WI38 (cell line): ENCODE results near the gene TCEA2.

Experiments used
- H3K4me3 ChIP-seq: 2 replicates; pipeline ENCODE4 v1.5.1; 2011; ENCODE audit warnings: low read depth, mild to moderate bottlenecking, control low read depth, low read length
- TF ChIP-seq, protein P1 (sequence below): IDR thresholded peaks from 2 replicates; pipeline ENCODE4 v1.5.1; 2012; ENCODE audit warnings: low read depth, mild to moderate bottlenecking, control low read depth, low read length

The TCEA2 gene

DNA sequence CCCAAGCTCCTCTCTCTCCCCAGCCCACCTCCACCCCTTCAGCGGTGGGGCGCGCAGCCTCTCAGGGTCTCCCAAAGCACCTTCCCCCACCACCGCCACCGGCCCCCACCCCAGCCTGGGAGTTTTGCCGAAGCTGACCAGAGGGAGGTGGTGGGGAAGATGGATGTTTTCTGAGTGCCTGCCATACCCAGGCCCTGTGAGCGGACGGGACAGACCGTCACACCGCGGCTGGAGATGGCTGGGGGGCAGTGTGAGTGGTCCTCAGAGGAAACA is 21.3 kb upstream of the TCEA2 start:
- TF ChIP-seq, protein P1, sequence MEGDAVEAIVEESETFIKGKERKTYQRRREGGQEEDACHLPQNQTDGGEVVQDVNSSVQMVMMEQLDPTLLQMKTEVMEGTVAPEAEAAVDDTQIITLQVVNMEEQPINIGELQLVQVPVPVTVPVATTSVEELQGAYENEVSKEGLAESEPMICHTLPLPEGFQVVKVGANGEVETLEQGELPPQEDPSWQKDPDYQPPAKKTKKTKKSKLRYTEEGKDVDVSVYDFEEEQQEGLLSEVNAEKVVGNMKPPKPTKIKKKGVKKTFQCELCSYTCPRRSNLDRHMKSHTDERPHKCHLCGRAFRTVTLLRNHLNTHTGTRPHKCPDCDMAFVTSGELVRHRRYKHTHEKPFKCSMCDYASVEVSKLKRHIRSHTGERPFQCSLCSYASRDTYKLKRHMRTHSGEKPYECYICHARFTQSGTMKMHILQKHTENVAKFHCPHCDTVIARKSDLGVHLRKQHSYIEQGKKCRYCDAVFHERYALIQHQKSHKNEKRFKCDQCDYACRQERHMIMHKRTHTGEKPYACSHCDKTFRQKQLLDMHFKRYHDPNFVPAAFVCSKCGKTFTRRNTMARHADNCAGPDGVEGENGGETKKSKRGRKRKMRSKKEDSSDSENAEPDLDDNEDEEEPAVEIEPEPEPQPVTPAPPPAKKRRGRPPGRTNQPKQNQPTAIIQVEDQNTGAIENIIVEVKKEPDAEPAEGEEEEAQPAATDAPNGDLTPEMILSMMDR: no peak
- no peak overlapping the region for H3K4me3 ChIP-seq

DNA sequence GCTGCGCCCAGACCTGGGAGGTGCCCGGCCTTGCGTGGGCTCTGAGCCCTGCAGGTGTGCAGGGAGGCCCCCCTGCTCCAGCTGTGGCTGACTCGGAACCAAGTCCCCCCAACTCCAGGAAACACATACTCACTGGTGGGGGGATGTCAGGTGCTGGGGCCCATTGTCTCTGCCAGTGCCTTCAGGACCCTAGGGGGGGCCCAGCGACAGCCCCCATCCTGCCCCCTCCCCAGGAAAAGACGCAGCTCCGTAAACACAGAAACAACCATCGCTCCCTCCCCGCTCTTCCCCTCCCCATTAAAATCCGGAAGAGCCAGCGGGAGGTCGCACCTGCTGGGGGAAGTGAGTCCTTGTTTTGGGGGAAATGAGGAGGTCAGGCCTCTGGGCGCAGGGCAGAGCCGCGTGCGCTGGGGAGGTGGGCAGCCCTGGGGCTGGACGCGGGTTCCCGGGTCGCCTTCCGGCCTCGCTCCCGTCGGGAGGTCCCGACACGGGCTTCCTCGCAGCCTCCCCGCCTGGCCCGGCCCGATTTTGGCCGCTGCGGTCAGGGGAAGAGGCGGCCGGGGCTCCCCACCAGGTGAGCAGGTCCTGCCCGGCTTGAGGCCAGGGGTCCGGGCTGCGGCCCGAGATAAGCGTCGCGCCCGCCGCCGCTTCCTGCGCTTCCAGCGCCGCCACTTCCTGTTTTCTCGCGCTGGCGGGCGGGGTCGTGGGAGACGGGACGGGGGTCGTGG is 20.8 kb upstream of the TCEA2 start:
- H3K4me3 ChIP-seq: peak overlapping the region; percentile 39
- TF ChIP-seq, protein P1: no peak

DNA sequence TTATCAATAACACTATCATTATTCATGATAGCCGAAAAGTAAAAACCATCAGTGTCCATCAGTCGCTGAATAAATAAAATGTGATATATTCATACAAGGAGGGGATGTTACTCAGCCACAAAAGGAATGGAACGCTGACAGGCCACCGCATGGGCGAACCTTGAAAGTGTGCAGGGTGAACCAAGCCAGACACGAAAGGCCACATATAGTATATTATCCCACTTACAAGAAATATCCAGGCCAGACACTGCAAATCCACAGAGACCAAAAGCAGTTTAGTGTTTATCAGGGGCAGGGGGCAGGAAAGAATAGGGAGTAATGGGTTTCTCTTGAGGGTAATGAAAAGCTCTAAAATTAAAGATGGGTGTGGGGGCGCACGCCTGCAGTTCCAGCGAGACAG is 19.2 kb upstream of the TCEA2 start:
- TF ChIP-seq, protein P1: no peak
- no peak overlapping the region for H3K4me3 ChIP-seq

DNA sequence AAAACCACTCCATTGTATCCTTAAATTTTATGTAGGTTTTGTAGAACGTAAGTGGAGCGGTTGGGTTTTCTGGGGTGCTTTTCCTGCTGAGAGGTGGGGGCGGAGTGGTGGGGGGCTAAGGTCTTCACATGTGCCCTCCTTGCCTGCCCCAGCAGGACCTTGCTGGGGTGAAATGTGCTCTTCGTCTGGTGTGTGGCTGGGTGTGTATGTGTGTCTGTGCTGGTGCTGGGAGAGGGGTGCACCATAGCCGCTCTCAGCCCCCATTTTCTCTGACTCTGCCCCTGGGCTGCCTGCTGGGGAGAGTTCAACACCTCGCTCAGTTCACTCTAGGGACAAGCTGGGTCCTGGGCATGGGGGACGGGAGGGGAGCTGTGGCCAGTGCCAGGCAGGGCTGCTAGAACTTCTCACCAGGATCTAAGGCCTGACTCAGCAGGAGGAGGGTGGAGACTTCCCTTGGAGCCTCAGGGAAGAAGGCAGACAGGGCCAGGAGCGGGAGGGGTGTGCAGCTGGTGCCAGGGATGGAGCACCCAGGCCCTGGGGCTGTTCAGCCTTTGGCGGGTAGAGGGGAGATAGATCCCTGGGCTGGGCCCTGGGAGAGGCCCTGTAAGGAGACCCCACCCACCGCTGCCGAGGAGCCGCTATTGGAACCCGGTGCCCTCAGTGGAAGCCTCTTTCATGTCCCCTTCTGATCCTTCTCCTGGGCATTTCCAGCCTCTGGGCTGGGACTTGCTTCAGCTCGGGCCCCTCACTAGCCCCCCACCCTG is 18.3 kb upstream of the TCEA2 start:
- no peak overlapping the region for H3K4me3 ChIP-seq
- TF ChIP-seq, protein P1: no peak

DNA sequence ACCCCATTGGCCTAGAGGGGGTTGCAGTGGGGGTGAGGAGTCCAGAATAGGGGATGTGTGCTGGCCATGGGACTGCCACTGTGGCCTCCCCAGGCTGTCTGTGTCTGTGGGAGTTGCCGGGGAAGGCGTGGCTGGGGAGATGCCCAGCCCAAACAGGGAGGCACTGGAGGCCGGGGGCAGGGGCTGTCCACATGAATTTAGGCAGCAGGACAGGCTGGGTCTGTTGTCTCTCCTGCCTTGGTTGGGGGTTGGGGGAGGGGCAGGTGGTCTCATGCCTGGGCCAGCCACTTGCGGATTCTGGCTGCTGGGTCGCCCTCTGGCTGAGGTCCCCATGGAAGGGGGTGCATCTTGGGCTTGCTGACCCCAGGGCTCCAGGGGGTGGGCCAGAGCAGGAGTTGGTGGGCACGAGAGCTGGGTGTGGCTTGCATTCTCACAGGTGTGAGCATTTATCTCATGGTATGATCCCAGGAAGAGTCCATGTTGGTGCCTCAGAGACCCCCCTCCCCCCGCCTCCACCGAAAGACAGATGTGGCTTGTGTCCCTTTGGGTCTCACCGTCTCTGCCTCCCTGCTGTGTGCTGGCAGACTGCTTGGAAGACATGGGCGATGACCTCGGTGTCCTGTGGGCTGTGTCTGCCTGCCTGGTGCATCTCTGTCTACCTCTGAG is 17.5 kb upstream of the TCEA2 start:
- H3K4me3 ChIP-seq: no peak overlapping the region
- TF ChIP-seq, protein P1: no peak

DNA sequence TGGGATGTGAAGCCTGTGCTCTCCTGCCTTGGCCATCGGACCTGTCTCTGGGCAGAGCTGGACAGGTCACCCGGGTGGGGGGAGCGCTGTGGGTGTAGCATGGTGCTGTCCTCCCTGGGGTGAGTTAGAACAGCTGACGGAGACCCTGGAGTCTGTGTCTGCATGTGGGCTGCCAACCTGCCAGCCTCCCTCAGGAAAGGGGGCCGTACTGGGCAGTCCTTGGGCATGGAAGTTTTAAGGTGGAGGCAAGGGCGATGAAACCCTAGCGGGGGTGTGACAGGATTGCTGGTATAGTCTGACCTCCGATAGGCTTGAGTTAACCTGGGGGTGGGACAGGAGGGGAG is 16.0 kb upstream of the TCEA2 start:
- TF ChIP-seq, protein P1: no peak
- no peak overlapping the region for H3K4me3 ChIP-seq

DNA sequence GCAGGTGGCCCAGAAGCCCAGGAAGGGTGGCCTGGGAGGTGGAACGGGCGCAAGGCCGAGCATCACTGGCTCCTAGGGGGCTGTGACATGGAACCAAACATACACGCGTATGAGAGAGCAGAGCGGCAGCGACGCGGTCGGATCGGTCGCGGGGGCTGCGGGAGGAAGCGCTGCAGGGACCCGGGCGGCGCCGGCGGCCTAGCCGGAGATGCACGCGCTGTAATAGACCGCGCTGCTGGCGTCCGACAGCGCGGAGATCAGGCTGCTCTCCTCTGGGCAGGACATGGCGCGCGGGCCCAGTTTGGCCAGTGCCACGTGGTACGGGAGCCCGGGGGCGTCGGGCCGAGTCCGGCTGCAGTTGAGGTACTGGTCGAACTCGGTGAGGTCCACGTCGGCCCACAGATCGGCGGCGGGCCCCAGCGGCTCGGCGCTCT is 15.0 kb upstream of the TCEA2 start:
- no peak overlapping the region for H3K4me3 ChIP-seq
- TF ChIP-seq, protein P1: no peak
